ENCODE data around the gene DDX39A. TPM values are rescaled to one million over a fixed set of nuclear protein-coding genes. Genes with fewer than 3 reads are reported as not detected.

Gene DDX39A
- total and polyA plus RNA-seq, 2 of the 8 experiments (the other 6 are each of a cell fraction or from before 2014, with no cell fraction given) = 139 TPM

DNA sequence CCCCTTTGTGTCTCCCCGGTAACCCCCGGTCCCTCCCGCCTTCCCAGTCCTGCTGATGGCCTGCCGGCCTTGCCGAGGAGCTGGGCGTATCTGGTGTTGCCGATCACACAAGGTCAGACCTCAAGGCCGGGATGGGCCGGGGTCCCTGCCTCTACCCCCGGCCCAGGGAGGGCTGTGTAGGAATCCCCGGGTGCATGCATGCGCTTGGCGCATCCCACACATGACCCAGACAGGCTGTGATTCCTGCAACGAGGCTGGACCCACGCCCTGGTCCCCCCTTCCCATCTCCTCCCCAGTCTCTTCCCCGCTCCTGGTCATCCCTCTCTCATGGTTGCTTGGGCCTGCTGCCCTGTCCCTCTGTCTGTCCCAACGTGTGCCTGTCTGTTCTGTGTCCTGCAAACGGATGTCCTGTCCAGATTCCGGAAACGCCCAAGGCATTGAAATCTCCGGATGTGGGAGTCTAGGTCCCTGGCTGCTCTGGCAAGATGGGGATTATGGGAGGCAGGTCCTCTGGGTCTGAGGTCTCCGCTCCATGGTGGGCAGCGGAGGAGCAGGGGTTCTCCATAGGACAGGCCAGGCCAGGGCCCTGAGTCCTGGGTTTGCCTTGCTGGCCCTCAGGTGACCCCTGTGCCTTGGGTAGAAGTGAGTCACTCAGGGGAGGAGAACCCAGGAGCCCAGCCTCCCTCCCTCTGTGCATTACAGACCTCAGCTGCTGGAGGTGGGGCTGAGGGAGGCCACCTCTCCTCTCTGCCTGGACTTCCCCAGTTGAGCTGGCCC, 15.6 kb upstream of the DDX39A start (continued):
- no peak for TF ChIP-seq SIN3A (conservative IDR thresholded peaks at IDR 0.05 in 1 of 2, IDR thresholded peaks at IDR 0.05 in 1 of 2; ENCODE audit: low read depth in 1 of 2, low read length in 2 of 2)
- TF ChIP-seq KDM5A (IDR thresholded peaks at IDR 0.05; ENCODE audit: low read length) = no peak
- TF ChIP-seq CTBP2 (IDR thresholded peaks at IDR 0.05; ENCODE audit: borderline replicate concordance, insufficient read depth, insufficient read length, low read length) = no peak
- TF ChIP-seq SIRT6 (IDR thresholded peaks at IDR 0.05; ENCODE audit: low read length) = no peak
- no peak for TF ChIP-seq TAF1 (IDR thresholded peaks at IDR 0.05; ENCODE audit: low read depth, low read length)

All from H1 (cell line).